Psoas muscle (tissue), 8 donors: ENCODE measurements around the gene TRIM44. TPM values are rescaled to one million over a fixed set of nuclear protein-coding genes. Genes with fewer than 3 reads are reported as not detected.
A peak's percentile ranks its signal among the peaks of the same experiment; 100 is the strongest.

Experiments
- ATAC-seq, 4 donors: fragments of 200-7000 bp; cut with Tn5 transposase; one replicate each; pipeline ENCODE4 v1.9.1; 2020; ENCODE audit warnings: moderate library complexity in 3 of 4, mild to moderate bottlenecking in 2 of 4
- DNase-seq, 2 donors: peaks; one replicate each; pipeline ENCODE4 v3.0.0-alpha.2; 2020
- H3K27ac ChIP-seq: fragments of 200-600 bp; one replicate; pipeline ENCODE4 v1.8.0; 2022
- H3K27me3 ChIP-seq, 3 donors: fragments of 200-600 bp in 1 of 3; one replicate each; pipeline versions ENCODE4 v1.6.1 to v1.8.0; 2013 to 2022; ENCODE audit warnings: low read length in 2 of 3, mild to moderate bottlenecking in 2 of 3, moderate library complexity in 1 of 3; ENCODE audit not compliant: insufficient read depth in 3 of 3
- H3K36me3 ChIP-seq, 2 donors: fragments of 200-600 bp in 1 of 2; one replicate each; pipeline versions ENCODE4 v1.6.1 to v1.8.0; 2013 to 2022; ENCODE audit warnings: low read depth in 1 of 2, mild to moderate bottlenecking in 1 of 2, moderate library complexity in 1 of 2; ENCODE audit not compliant: insufficient read depth in 1 of 2
- H3K4me1 ChIP-seq: fragments of 200-600 bp; one replicate; pipeline ENCODE4 v1.8.0; 2022
- H3K4me3 ChIP-seq: fragments of 200-600 bp; one replicate; pipeline ENCODE4 v1.8.0; 2022; ENCODE audit warnings: mild to moderate bottlenecking
- H3K9me3 ChIP-seq: fragments of 200-600 bp; one replicate; pipeline ENCODE4 v1.8.0; 2022
- CTCF ChIP-seq: fragments of 200-600 bp; IDR thresholded peaks from one replicate; pipeline ENCODE4 v1.8.0; 2022; ENCODE audit warnings: antibody characterized with exemption
- WGBS, 3 donors: extraction: QIAGEN DNeasy Blood & Tissue Kit; methylation state at CpG; one replicate each; pipeline versions ENCODE4 v1.1.6 to v1.1.7; 2013; 5-methylcytosine and 5-hydroxymethylcytosine counted together
- intact Hi-C, 2 donors: fragments of 100-400 bp; cut with DNase I; formaldehyde crosslinking; loops; one replicate each; pipeline versions ENCODE4 v1.11.0 to v1.14.2; 2022
- polyA plus RNA-seq, 3 donors: library from polyadenylated mRNA; stranded (reverse); fragments of 200-250 nt; gene quantifications; one replicate each; pipeline ENCODE4 v1.2.3, GENCODE V29; 2013
- total RNA-seq, 4 donors: library from RNA; stranded (reverse); fragmentation: NEBNext Ultra II Directional in 2 of 4; extraction: Animal tissue kit (Norgen Biotek cat#: 25700) in 2 of 4; gene quantifications; one replicate each; pipeline versions ENCODE4 v1.2.1 to v1.2.4, GENCODE V29; 2021 to 2023
- donor health status: healthy with polysubstance abuse.
- donor health status: DM: no; HTN: no; CAD: no; lungs with moderate emphysema.
- donor health status: Bipolar disorder and iron deficiency.
- donor health status: healthy.
- donor health status: DM: yes; HTN: yes; CAD: no.
- donor health status: DM: no; HTN: no; CAD: no.
- donor health status: DM: no; HTN: no; CAD: no.
- donor health status: DM: yes; HTN: yes; CAD: no.

Gene TRIM44
- total and polyA plus RNA-seq, 7 donors, result 6.8 to 46.8 (median 34.0) TPM

GRCh38 chr11:35791088-35791958 lies 128.7 kb downstream of the TRIM44 start:
- peaks cover 0 to 2% of the 10 kb centered on the region in 2 donors for H3K36me3 ChIP-seq
- WGBS, 3 donors, result 45 to 65% (median 47%) methylated on average over 6 of the region's 6 CpGs
- H3K27ac ChIP-seq, result no peak overlapping the region
- ATAC-seq (peak in 3 of 4 donors; percentile 34 to 64 (median 57)), DNase-seq (no peak)
- H3K4me1 ChIP-seq, result peaks cover 16% of the 10 kb centered on the region
- no peaks in the 10 kb centered on the region for H3K9me3 ChIP-seq
- no peaks in the 10 kb centered on the region for H3K27me3 ChIP-seq
- intact Hi-C loops, result loop anchor here in 1 of 2 donors (10.0 kb wide), 1 partner anchor 177 kb away; the partner anchor contains the start of gene FJX1
- TF ChIP-seq CTCF, result no peak
- no peak overlapping the region for H3K4me3 ChIP-seq

- intact Hi-C loops, result loop anchor here in 1 of 2 donors (10.0 kb wide), 1 partner anchor 177 kb away; the partner anchor contains the start of gene FJX1
- H3K36me3 ChIP-seq, result peaks cover 0 to 2% of the 10 kb centered on the region in 2 donors
- no peak overlapping the region for H3K27ac ChIP-seq
- H3K4me3 ChIP-seq, result no peak overlapping the region
- no peaks in the 10 kb centered on the region for H3K9me3 ChIP-seq
- DNase-seq, result no peak
- H3K27me3 ChIP-seq, result no peaks in the 10 kb centered on the region
- WGBS, 3 donors, result 68 to 77% (median 71%) methylated on average over 4 of the region's 4 CpGs
- peak in 3 of 4 donors; percentile 37 to 68 (median 42) for ATAC-seq
- TF ChIP-seq CTCF, result no peak
- peaks cover 16% of the 10 kb centered on the region for H3K4me1 ChIP-seq
Observed at GRCh38 chr11:35792148-35792845, 129.7 kb downstream of the TRIM44 start.

GRCh38 chr11:35792846-35793192 lies 130.2 kb downstream of the TRIM44 start:
- intact Hi-C loops, result loop anchor here in 1 of 2 donors (10.0 kb wide), 1 partner anchor 178 kb away; the partner anchor contains the start of gene FJX1
- no peak for DNase-seq
- no peak overlapping the region for H3K27ac ChIP-seq

GRCh38 chr11:35794333-35794732 lies 131.8 kb downstream of the TRIM44 start:
- peak in 1 of 4 donors; percentile 10 for ATAC-seq
- Histone ChIP-seq H3K4me3 (no peak overlapping the region), H3K4me1 (peaks cover 20% of the 10 kb centered on the region), H3K27ac (no peak overlapping the region), H3K9me3 (no peaks in the 10 kb centered on the region), H3K36me3 (peaks cover 0 to 2% of the 10 kb centered on the region in 2 donors), H3K27me3 (no peaks in the 10 kb centered on the region)
- WGBS, 3 donors, result 91 to 95% (median 93%) methylated on average over 2 of the region's 2 CpGs
- TF ChIP-seq CTCF, result no peak
- no peak for DNase-seq
- intact Hi-C loops, result loop anchor here in 1 of 2 donors (10.0 kb wide), 1 partner anchor 180 kb away; the partner anchor contains the start of gene FJX1

More at GRCh38 chr11:35792846-35793192, 130.2 kb downstream of the TRIM44 start:
- Histone ChIP-seq H3K27me3 (no peaks in the 10 kb centered on the region), H3K36me3 (peaks cover 0 to 2% of the 10 kb centered on the region in 2 donors), H3K4me3 (no peak overlapping the region), H3K4me1 (peaks cover 19% of the 10 kb centered on the region), H3K9me3 (no peaks in the 10 kb centered on the region)
- ATAC-seq, result no peak
- WGBS, 3 donors, result 73 to 83% (median 74%) methylated on average over 2 of the region's 2 CpGs
- no peak for TF ChIP-seq CTCF
